ENCODE results near the gene PPP1R13L. TPM values are rescaled to one million over a fixed set of nuclear protein-coding genes. Genes with fewer than 3 reads are reported as not detected.
"Not testable (repeated sequence)": the region's sequence is repeated elsewhere in the genome, so short reads cannot be mapped to it uniquely, and the experiment has no call there.

PPP1R13L gene
- total RNA-seq, 2 donors from 2014 or later, result 20.1 to 31.2 TPM

DNA sequence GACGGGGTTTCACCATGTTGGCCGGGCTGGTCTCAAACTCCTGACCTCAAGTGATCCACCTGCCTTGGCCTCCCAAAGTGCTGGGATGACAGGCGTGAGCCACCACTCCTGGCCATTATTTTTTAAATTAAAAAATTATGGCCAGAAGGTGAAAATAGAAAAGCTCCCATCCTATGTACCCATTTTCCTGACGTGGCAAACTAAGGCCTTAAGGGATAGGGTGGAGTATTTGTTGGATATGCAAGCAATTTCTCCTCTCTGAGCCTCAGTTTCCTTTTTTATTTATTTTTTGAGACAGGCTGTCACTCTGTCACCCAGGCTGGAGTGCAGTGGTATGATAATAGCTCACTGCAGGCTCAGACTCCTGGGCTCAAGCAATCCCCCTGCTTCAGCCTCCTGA is 70.0 kb downstream of the PPP1R13L start:
- not testable (repeated sequence) for DNase-seq (ENCODE audit: low spot score)
- intact Hi-C loops (cut with DNase I), result loop anchor here in 1 of 2 donors (5.0 to 10.0 kb wide), 2 partner anchors 83 to 170 kb away; partner anchors contain the start of genes MARK4 and NKPD1

GRCh38 chr19:45333609-45334303 is 71.1 kb downstream of the PPP1R13L start:
- no peak for DNase-seq (ENCODE audit: low spot score)
- intact Hi-C loops (cut with DNase I), result loop anchor here in 1 of 2 donors (10.0 kb wide), 1 partner anchor 169 kb away; the partner anchor contains the start of gene NKPD1

DNA sequence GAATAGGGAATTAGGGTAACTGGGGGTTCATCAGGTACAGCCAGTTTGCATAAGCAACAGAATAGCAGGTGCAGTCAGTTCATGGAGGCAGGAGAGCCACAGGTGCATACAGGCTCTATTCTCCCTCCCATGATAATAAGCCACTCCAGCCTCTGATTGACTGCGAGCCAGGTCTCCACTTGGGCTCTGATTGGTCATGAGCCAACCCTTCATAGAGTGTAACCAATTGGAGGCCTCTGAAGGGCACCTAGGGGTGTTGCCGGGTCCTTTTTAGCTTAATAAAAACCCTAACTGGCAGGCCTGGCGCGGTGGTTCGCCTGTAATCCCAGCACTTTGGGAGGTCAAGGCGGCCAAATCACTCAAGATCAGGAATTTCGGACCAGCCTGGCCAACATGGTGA is 73.5 kb downstream of the PPP1R13L start:
- no peak for DNase-seq (ENCODE audit: low spot score)
- intact Hi-C loops (cut with DNase I), result loop anchor here in 1 of 2 donors (10.0 kb wide), 1 partner anchor 167 kb away; the partner anchor contains the start of gene NKPD1

Small RNAs within 50 kb of the gene (microRNA-seq; reads per million reads assigned to microRNA genes)
- 0 reads per million in 2 donors for gene MIR6088 (ENCODE audit: borderline microRNAs expressed in 2 of 2)

Other genes starting within 250 kb of the PPP1R13L start
- gene NKPD1, start 244.1 kb downstream of the PPP1R13L start, total RNA-seq, result not detected
- 1 to 10 TPM; 6.5 to 7.7 TPM for gene TRAPPC6A, start 226.8 kb downstream of the PPP1R13L start, total RNA-seq
- 10 to 100 TPM in 1 of 2 donors, 1 to 10 TPM in 1; 8.7 to 11.2 TPM for gene BLOC1S3, start 226.3 kb downstream of the PPP1R13L start, total RNA-seq
- 1 to 10 TPM; 2.9 to 3.6 TPM for gene EXOC3L2, start 159.7 kb downstream of the PPP1R13L start, total RNA-seq
- gene MARK4, start 153.8 kb downstream of the PPP1R13L start, total RNA-seq, result 10 to 100 TPM; 26.7 to 31.5 TPM
- gene CKM, start 82.2 kb downstream of the PPP1R13L start, total RNA-seq, result under 1 TPM in 1 of 2 donors, not detected in 1; 0.14 TPM
- gene KLC3, start 64.3 kb downstream of the PPP1R13L start, total RNA-seq, result under 1 TPM in 1 of 2 donors, not detected in 1; 0.37 TPM
- gene ERCC2, start 34.5 kb downstream of the PPP1R13L start, total RNA-seq, result 10 to 100 TPM; 13.6 to 14.1 TPM
- 1 to 10 TPM; 4.2 to 4.8 TPM for gene POLR1G, start 1.6 kb upstream of the PPP1R13L start, total RNA-seq
- gene ERCC1, start 18.8 kb upstream of the PPP1R13L start, total RNA-seq, result 10 to 100 TPM; 65.0 to 68.4 TPM
- gene FOSB, start 62.9 kb upstream of the PPP1R13L start, total RNA-seq, result 10 to 100 TPM; 33.2 to 73.0 TPM
- gene RTN2, start 92.0 kb upstream of the PPP1R13L start, total RNA-seq, result 10 to 100 TPM in 1 of 2 donors, 1 to 10 TPM in 1; 9.4 to 14.5 TPM
- gene PPM1N, start 93.4 kb upstream of the PPP1R13L start, total RNA-seq, result 1 to 10 TPM in 1 of 2 donors, under 1 TPM in 1; 0.67 to 1.9 TPM
- 100 to 1,000 TPM; 159 to 204 TPM for gene VASP, start 102.4 kb upstream of the PPP1R13L start, total RNA-seq
- gene OPA3, start 179.7 kb upstream of the PPP1R13L start, total RNA-seq, result 10 to 100 TPM in 1 of 2 donors, 1 to 10 TPM in 1; 9.8 to 11.3 TPM
- gene GPR4, start 197.1 kb upstream of the PPP1R13L start, total RNA-seq, result 10 to 100 TPM in 1 of 2 donors, 1 to 10 TPM in 1; 5.1 to 11.1 TPM
- 10 to 100 TPM; 20.7 to 26.7 TPM for gene EML2, start 234.3 kb upstream of the PPP1R13L start, total RNA-seq